ENCODE results near the gene OPN1MW3. TPM values are rescaled to one million over a fixed set of nuclear protein-coding genes. Genes with fewer than 3 reads are reported as not detected.

Gene OPN1MW3
- total and polyA plus RNA-seq, 7 donors = not detected

Other genes with a start within 250 kb of the OPN1MW3 start
- 100 to 1,000 TPM in 2 of 4 donors, 10 to 100 TPM in 2; 56.1 to 158 (median 101) TPM for gene IRAK1, start 237.7 kb upstream of the OPN1MW3 start, total RNA-seq
- 100 to 1,000 TPM; 127 to 368 (median 202) TPM for gene IRAK1, start 237.7 kb upstream of the OPN1MW3 start, polyA plus RNA-seq
- 10 to 100 TPM; 27.6 to 46.9 (median 33.9) TPM for gene MECP2, start 159.9 kb upstream of the OPN1MW3 start, total RNA-seq
- 10 to 100 TPM; 33.5 to 54.4 (median 35.5) TPM for gene MECP2, start 159.9 kb upstream of the OPN1MW3 start, polyA plus RNA-seq
- gene OPN1LW, start 113.3 kb upstream of the OPN1MW3 start, total RNA-seq = not detected
- gene OPN1LW, start 113.3 kb upstream of the OPN1MW3 start, polyA plus RNA-seq = under 1 TPM in 1 of 3 donors, not detected in 2; 0.13 TPM
- not detected for gene OPN1MW, start 75.0 kb upstream of the OPN1MW3 start, total RNA-seq
- not detected for gene OPN1MW, start 75.0 kb upstream of the OPN1MW3 start, polyA plus RNA-seq
- not detected for gene OPN1MW2, start 37.8 kb upstream of the OPN1MW3 start, total RNA-seq
- not detected for gene OPN1MW2, start 37.8 kb upstream of the OPN1MW3 start, polyA plus RNA-seq
- not detected for gene TEX28, start 37.5 kb downstream of the OPN1MW3 start, total RNA-seq
- gene TEX28, start 37.5 kb downstream of the OPN1MW3 start, polyA plus RNA-seq = not detected
- under 1 TPM in 3 of 4 donors, not detected in 1; 0.19 to 0.44 (median 0.26) TPM for gene TKTL1, start 38.2 kb downstream of the OPN1MW3 start, total RNA-seq
- under 1 TPM; 0.24 to 0.52 (median 0.30) TPM for gene TKTL1, start 38.2 kb downstream of the OPN1MW3 start, polyA plus RNA-seq
- gene FLNA, start 117.1 kb downstream of the OPN1MW3 start, total RNA-seq = 10 to 100 TPM; 66.9 to 92.5 (median 76.4) TPM
- gene FLNA, start 117.1 kb downstream of the OPN1MW3 start, polyA plus RNA-seq = 100 to 1,000 TPM in 1 of 3 donors, 10 to 100 TPM in 2; 45.7 to 106 (median 56.0) TPM
- 10 to 100 TPM; 61.1 to 78.2 (median 66.5) TPM for gene EMD, start 121.7 kb downstream of the OPN1MW3 start, total RNA-seq
- 100 to 1,000 TPM in 1 of 3 donors, 10 to 100 TPM in 2; 91.6 to 101 (median 94.9) TPM for gene EMD, start 121.7 kb downstream of the OPN1MW3 start, polyA plus RNA-seq
- gene RPL10, start 140.8 kb downstream of the OPN1MW3 start, total RNA-seq = 1,000 to 10,000 TPM; 1,403 to 2,633 (median 2,325) TPM
- 1,000 to 10,000 TPM; 4,938 to 5,433 (median 5,248) TPM for gene RPL10, start 140.8 kb downstream of the OPN1MW3 start, polyA plus RNA-seq
- gene DNASE1L1, start 151.7 kb downstream of the OPN1MW3 start, total RNA-seq = 100 to 1,000 TPM in 2 of 4 donors, 10 to 100 TPM in 2; 72.6 to 149 (median 111) TPM
- gene DNASE1L1, start 151.7 kb downstream of the OPN1MW3 start, polyA plus RNA-seq = 10 to 100 TPM; 42.2 to 75.1 (median 71.1) TPM
- 10 to 100 TPM; 17.7 to 25.5 (median 23.6) TPM for gene TAFAZZIN, start 154.0 kb downstream of the OPN1MW3 start, total RNA-seq
- 10 to 100 TPM; 19.2 to 21.8 (median 20.7) TPM for gene TAFAZZIN, start 154.0 kb downstream of the OPN1MW3 start, polyA plus RNA-seq
- gene ATP6AP1, start 171.1 kb downstream of the OPN1MW3 start, total RNA-seq = 10 to 100 TPM; 34.1 to 38.6 (median 34.5) TPM
- gene ATP6AP1, start 171.1 kb downstream of the OPN1MW3 start, polyA plus RNA-seq = 10 to 100 TPM; 28.3 to 37.1 (median 31.0) TPM
- 10 to 100 TPM; 37.4 to 57.7 (median 49.8) TPM for gene GDI1, start 179.6 kb downstream of the OPN1MW3 start, total RNA-seq
- 10 to 100 TPM; 37.4 to 52.4 (median 50.7) TPM for gene GDI1, start 179.6 kb downstream of the OPN1MW3 start, polyA plus RNA-seq
- 10 to 100 TPM; 48.6 to 75.7 (median 55.6) TPM for gene FAM50A, start 186.6 kb downstream of the OPN1MW3 start, total RNA-seq
- gene FAM50A, start 186.6 kb downstream of the OPN1MW3 start, polyA plus RNA-seq = 100 to 1,000 TPM in 1 of 3 donors, 10 to 100 TPM in 2; 55.0 to 117 (median 86.5) TPM
- 1 to 10 TPM; 3.3 to 6.5 (median 6.0) TPM for gene PLXNA3, start 200.7 kb downstream of the OPN1MW3 start, total RNA-seq
- gene PLXNA3, start 200.7 kb downstream of the OPN1MW3 start, polyA plus RNA-seq = 1 to 10 TPM; 1.7 to 2.6 (median 2.5) TPM
- 10 to 100 TPM; 10.7 to 24.1 (median 22.7) TPM for gene LAGE3, start 221.7 kb downstream of the OPN1MW3 start, total RNA-seq
- gene LAGE3, start 221.7 kb downstream of the OPN1MW3 start, polyA plus RNA-seq = 10 to 100 TPM; 24.3 to 64.8 (median 27.4) TPM
- gene UBL4A, start 229.0 kb downstream of the OPN1MW3 start, total RNA-seq = 10 to 100 TPM; 38.3 to 69.9 (median 46.3) TPM
- gene UBL4A, start 229.0 kb downstream of the OPN1MW3 start, polyA plus RNA-seq = 100 to 1,000 TPM in 2 of 3 donors, 10 to 100 TPM in 1; 64.4 to 118 (median 106) TPM
- 10 to 100 TPM in 3 of 4 donors, 1 to 10 TPM in 1; 7.2 to 15.7 (median 13.8) TPM for gene SLC10A3, start 233.0 kb downstream of the OPN1MW3 start, total RNA-seq
- gene SLC10A3, start 233.0 kb downstream of the OPN1MW3 start, polyA plus RNA-seq = 10 to 100 TPM; 16.3 to 39.8 (median 32.2) TPM